Stimulated activated naive CD8-positive, alpha-beta T cell treated with anti-CD3 and anti-CD28 coated beads, Interleukin-15, amount 100 ng/mL, for 72 hours (primary cell): ENCODE measurements around the gene CORO1C.
"Not testable (repeated sequence)": the region's sequence is repeated elsewhere in the genome, so short reads cannot be mapped to it uniquely, and the experiment has no call there.

Source experiments
- ATAC-seq: fragments of 150-1000 bp; cut with Tn5 transposase; 2 replicates; pipeline ENCODE4 v1.10.0; 2021; ENCODE audit warnings: mild to moderate bottlenecking, moderate library complexity
- DNase-seq, 2 donors: peaks; one replicate each; pipeline ENCODE4 v3.0.0; 2021 to 2022
- H3K27ac Mint-ChIP-seq, 2 donors: one replicate each; pipeline ENCODE4 v1.8.0; 2022; ENCODE audit warnings: mild to moderate bottlenecking in 2 of 2, mixed read lengths in 2 of 2, moderate library complexity in 2 of 2
- H3K27me3 Mint-ChIP-seq: one replicate; pipeline ENCODE4 v1.8.0; 2022; ENCODE audit warnings: mixed read lengths
- H3K4me1 Mint-ChIP-seq: one replicate; pipeline ENCODE4 v1.8.0; 2022; ENCODE audit warnings: mild to moderate bottlenecking, mixed read lengths
- H3K4me3 Mint-ChIP-seq, 2 donors: one replicate each; pipeline ENCODE4 v1.8.0; 2022; ENCODE audit warnings: mild to moderate bottlenecking in 2 of 2, mixed read lengths in 2 of 2, moderate library complexity in 1 of 2
- H3K9me3 Mint-ChIP-seq, 2 donors: one replicate each; pipeline ENCODE4 v1.8.0; 2022; ENCODE audit warnings: mixed read lengths in 2 of 2

The CORO1C gene

DNA sequence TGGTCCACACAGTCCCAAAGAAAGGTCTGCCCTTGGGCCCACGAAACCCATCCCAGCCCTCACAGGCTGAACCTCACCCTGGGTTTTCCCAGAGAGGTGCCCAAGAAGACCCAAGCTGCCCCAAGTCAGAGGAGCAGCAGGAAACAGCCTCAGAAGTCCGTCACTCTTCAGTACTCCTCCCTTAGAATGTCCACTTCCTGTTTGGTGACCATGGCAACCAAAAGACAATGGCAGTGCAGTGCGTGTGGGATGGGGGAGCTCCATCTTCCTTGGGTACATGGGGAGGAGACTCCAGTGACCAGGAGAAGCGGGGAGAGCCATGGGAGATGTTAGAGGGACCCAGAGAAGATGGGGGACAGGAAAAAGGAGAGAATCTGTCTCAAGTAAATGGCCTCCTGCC is 108.9 kb downstream of the CORO1C start:
- Mint-ChIP-seq H3K27ac (peak overlapping the region; percentile 93 to 98), H3K27me3 (no peaks in the 10 kb centered on the region), H3K4me3 (peak overlapping the region; percentile 27 to 33), H3K9me3 (peaks cover 0 to 7% of the 10 kb centered on the region in 2 donors), H3K4me1 (peaks cover 74% of the 10 kb centered on the region)
- ATAC-seq (peak; percentile 31), DNase-seq (peak in 1 of 2 donors; percentile 29)

DNA sequence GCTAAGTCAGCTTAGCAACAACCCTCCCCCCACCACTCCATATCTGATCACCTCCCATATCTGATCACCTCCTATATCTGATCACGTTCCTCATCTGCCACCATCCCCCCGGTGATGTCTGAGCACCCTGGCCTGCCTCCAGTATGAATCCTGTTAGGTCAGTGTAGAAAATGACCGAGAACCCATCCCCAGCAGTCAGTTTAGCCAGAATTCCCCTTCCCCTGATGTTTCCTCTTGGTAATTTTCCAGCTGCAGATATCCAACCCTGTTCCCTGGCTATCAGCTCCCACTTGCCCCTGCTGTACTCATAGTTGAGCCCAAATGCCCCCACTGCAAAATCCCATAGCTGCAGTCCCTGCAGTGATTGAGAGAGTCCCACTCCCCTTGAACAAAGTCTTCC is 110.2 kb downstream of the CORO1C start:
- Mint-ChIP-seq H3K27ac (peak overlapping the region in 1 of 2 donors; percentile 21), H3K27me3 (no peaks in the 10 kb centered on the region), H3K4me3 (no peak overlapping the region), H3K9me3 (peaks cover 5 to 14% of the 10 kb centered on the region in 2 donors), H3K4me1 (peaks cover 82% of the 10 kb centered on the region)
- DNase-seq, result no peak
- ATAC-seq, result no peak

DNA sequence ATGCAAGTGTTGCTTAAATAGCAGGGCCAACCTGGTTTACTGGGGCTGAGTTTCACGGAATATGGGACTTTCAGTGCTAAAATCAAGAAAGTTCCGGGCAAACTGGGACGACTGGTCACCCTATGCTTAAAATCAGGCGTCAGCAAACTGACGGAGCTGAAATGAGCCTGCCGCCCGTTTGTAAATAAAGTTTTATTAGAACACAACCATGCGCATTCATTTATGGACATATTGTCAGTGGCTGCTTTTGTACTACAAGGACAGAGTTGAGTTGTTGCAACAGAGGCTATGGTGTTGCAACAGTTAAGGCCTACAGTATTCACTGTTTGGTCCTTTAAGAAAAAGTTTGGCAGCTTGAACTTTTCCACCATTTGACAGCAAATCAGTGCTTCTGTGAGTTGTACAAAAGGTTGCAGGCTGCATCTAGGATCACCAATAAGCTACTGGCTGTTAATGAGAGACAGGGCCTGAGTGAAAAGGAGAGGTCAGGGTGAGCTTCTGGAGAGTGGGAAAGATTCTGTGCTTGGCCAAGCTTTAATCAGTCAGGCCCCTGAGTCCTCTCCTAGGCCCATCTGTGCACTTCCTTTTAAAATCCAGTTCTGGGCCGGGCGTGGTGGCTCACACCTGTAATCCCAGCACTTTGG is 111.0 kb downstream of the CORO1C start:
- H3K27me3 Mint-ChIP-seq, result no peaks in the 10 kb centered on the region
- H3K4me1 Mint-ChIP-seq, result peaks cover 79% of the 10 kb centered on the region
- no peak for ATAC-seq
- H3K4me3 Mint-ChIP-seq, result no peak overlapping the region
- H3K27ac Mint-ChIP-seq, result no peak overlapping the region
- H3K9me3 Mint-ChIP-seq, result peaks cover 6 to 17% of the 10 kb centered on the region in 2 donors
- no peak for DNase-seq

GRCh38 chr12:108619369-108620160 is 111.8 kb downstream of the CORO1C start:
- peaks cover 6 to 17% of the 10 kb centered on the region in 2 donors for H3K9me3 Mint-ChIP-seq
- H3K4me3 Mint-ChIP-seq, result no peak overlapping the region
- H3K27me3 Mint-ChIP-seq, result no peaks in the 10 kb centered on the region
- H3K27ac Mint-ChIP-seq, result peak overlapping the region in 1 of 2 donors; percentile 11
- peaks cover 75% of the 10 kb centered on the region for H3K4me1 Mint-ChIP-seq
- DNase-seq, result no peak
- ATAC-seq, result no peak

- Mint-ChIP-seq H3K9me3 (peaks cover 6 to 17% of the 10 kb centered on the region in 2 donors), H3K27ac (peak overlapping the region; percentile 75 to 92), H3K4me1 (peaks cover 79% of the 10 kb centered on the region)
- DNase-seq, H3K27me3 Mint-ChIP-seq, ATAC-seq, H3K4me3 Mint-ChIP-seq: not testable (repeated sequence)
These were observed 112.4 kb downstream of the CORO1C start for GRCh38 chr12:108618953-108619274.

GRCh38 chr12:108618079-108618952 is 113.0 kb downstream of the CORO1C start:
- H3K4me3 Mint-ChIP-seq, result no peak overlapping the region
- no peak for ATAC-seq

DNA sequence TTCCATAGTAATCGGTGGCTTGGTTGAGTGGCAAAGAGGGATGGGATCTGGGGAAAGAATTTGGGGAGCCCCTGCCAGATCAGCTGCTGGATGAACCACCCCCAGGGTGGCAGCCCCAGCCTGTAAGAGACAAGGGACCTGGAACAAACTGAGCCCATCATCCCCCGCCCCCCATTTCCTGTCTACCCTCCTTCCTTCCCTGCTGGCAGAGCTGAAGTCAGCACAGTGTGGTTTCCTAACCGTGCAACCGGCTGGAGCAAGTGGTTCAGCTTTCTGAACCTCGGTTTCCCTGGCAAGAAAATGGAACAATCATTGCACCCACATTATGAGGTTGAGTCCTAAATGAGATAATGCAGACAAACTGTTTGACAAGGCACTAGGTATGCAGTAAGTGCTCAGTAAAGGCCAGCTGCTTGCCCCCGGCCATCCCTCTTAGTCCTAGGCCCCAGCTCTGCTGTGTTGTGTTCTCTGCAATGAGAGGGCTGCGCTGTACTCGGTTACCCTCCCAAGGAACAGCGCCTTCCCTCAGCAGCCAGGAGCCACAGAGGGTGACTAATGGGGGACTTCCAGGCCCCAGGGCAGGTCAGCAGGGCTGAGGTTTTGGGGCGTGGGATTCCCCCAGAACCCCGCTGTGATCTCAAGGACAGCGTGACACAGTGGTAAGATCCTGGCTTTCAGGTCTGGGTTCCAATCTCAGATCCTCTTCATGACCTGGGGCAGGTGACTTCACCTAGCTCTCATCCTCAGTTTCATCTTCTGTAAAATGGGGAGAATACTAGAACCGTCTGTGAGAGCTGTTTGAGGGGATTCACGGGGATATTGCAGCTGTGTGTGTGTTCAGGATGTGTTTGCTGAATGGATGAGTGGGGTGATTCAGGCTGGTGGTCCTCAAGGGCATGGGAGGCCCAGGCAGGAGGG is 114.1 kb downstream of the CORO1C start:
- ATAC-seq (peak; percentile 96), DNase-seq (peak; percentile 91 to 96)
- H3K27ac Mint-ChIP-seq, result peak overlapping the region; percentile 69 to 85
- H3K27me3 Mint-ChIP-seq, result no peaks in the 10 kb centered on the region
- H3K9me3 Mint-ChIP-seq, result peaks cover 6 to 10% of the 10 kb centered on the region in 2 donors
- peak overlapping the region; percentile 50 to 61 for H3K4me3 Mint-ChIP-seq
- H3K4me1 Mint-ChIP-seq, result peaks cover 78% of the 10 kb centered on the region

More at GRCh38 chr12:108618079-108618952, 113.0 kb downstream of the CORO1C start:
- H3K27me3 Mint-ChIP-seq, result no peaks in the 10 kb centered on the region
- H3K9me3 Mint-ChIP-seq, result peaks cover 6 to 11% of the 10 kb centered on the region in 2 donors
- DNase-seq, result peak; percentile 79 to 81
- H3K27ac Mint-ChIP-seq, result peak overlapping the region; percentile 22 to 75
- H3K4me1 Mint-ChIP-seq, result peaks cover 79% of the 10 kb centered on the region

DNA sequence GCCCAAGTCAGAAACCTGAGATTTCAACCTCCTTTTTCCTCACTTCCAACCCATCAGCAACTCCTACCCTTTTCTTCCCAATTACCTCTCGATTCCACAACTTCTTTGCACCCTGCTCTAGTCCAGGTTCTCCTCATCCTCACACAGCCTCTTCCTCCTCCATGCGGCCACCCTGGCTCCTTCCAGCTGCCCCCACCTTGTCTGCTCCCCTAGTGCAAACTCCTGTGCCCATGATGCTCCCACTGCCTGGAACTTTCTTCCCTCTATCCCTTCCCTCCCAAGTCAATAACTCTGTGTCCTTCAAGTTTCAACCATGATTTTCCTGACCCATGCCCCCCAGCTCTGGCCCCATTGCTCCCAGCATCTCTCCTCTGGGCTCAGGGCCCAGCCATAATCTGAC is 115.0 kb downstream of the CORO1C start:
- H3K27ac Mint-ChIP-seq, result peak overlapping the region; percentile 69 to 85
- H3K27me3 Mint-ChIP-seq, result no peaks in the 10 kb centered on the region
- peaks cover 80% of the 10 kb centered on the region for H3K4me1 Mint-ChIP-seq
- DNase-seq, result no peak
- peak overlapping the region in 1 of 2 donors; percentile 50 for H3K4me3 Mint-ChIP-seq
- peaks cover 6 to 10% of the 10 kb centered on the region in 2 donors for H3K9me3 Mint-ChIP-seq
- no peak for ATAC-seq

- H3K4me1 Mint-ChIP-seq, result peaks cover 76% of the 10 kb centered on the region
- no peak for ATAC-seq
- no peaks in the 10 kb centered on the region for H3K27me3 Mint-ChIP-seq
- no peak overlapping the region for H3K4me3 Mint-ChIP-seq
- DNase-seq, result no peak
- peaks cover 6 to 10% of the 10 kb centered on the region in 2 donors for H3K9me3 Mint-ChIP-seq
- H3K27ac Mint-ChIP-seq, result peak overlapping the region in 1 of 2 donors; percentile 85
These were observed 115.4 kb downstream of the CORO1C start for GRCh38 chr12:108615918-108616317.

DNA sequence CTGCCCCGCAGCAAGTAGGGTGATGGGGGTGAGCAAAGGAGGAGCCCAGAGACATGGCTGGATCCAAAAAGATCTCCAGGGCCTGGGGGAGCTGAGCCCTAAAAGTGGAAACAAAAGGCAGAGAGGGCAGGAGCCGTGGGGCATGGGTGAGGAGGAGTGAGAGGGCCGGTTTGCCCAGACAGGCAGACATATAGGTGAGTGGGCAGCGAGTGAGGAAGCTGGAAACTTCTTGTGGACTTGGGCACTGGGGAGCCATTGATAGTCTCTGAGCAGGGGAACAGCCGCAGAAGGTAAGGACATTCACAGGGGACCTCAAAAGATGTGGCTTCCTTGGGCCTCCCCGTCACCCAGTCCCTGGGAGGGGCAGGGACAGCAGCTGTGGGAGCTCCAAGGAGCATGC is 116.7 kb downstream of the CORO1C start:
- peaks cover 6 to 10% of the 10 kb centered on the region in 2 donors for H3K9me3 Mint-ChIP-seq
- ATAC-seq (no peak), DNase-seq (no peak)
- peak overlapping the region in 1 of 2 donors; percentile 62 for H3K27ac Mint-ChIP-seq
- peaks cover 70% of the 10 kb centered on the region for H3K4me1 Mint-ChIP-seq
- no peak overlapping the region for H3K4me3 Mint-ChIP-seq
- H3K27me3 Mint-ChIP-seq, result no peaks in the 10 kb centered on the region

DNA sequence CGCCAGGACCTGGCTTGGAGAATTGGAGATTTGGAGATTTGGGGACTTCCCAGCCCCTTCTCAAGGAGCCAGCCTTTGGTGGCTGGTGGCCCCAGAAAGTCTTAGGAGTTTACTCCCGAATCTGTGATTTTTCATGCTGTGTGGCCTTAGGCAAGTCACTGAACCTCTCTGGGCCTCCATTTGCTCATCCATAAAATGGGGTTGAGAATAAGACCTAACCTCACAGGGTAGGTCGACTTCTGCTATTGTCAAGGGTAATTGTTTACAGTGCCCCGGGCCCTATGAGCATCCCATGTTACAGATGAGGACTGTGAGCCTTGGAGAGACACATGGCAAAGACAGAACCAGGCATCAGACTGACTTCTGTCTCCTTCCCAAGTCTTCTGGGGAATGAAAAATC is 117.3 kb downstream of the CORO1C start:
- DNase-seq, result no peak
- ATAC-seq, result no peak
- peaks cover 64% of the 10 kb centered on the region for H3K4me1 Mint-ChIP-seq
- H3K27me3 Mint-ChIP-seq, result no peaks in the 10 kb centered on the region
- no peak overlapping the region for H3K4me3 Mint-ChIP-seq
- H3K27ac Mint-ChIP-seq, result peak overlapping the region in 1 of 2 donors; percentile 62
- H3K9me3 Mint-ChIP-seq, result peaks cover 6 to 10% of the 10 kb centered on the region in 2 donors

DNA sequence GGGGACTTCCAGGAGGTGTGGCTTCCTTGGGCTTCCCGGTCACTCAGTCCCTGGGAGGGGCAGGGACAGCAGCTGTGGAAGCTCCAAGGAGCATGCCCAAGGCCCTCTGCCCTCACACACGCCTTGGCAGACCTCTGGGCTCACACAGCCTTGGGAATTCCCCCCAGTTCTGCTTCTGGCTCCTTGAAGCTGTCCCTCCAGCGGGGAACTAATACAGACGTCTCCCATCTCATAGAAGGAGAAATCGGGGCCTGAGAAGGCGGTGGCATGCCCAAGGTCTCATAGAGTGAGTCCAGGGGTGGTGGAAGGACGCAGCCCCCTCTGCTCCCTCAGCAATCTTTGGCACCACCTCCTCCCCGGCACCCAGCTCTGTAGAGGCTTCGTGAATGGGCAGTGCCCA is 117.8 kb downstream of the CORO1C start:
- H3K4me1 Mint-ChIP-seq, result peaks cover 59% of the 10 kb centered on the region

DNA sequence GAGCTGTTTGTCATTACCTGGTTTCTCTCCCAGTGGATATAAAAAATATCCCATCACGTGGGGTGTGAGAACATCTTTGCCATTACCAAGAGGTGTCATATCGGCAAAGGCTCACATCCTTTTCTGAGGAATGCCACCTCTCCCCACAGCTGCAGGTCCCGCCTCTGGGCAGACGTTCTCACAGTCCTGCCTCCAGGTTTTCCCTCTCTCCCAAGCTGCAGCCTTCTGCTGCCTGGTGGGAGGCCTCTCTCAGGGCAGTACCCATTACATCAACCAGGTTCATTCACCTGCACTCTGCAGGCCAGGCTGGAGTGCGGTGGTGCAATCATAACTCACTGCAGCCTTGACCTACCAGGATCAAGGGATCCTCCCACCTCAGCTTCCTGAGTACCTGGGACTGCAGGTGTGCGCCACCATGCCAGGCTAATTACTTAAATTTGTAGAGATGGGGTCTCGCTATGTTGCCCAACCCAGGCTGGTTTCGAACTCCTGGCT is 118.5 kb downstream of the CORO1C start:
- Mint-ChIP-seq H3K27me3 (no peaks in the 10 kb centered on the region), H3K27ac (peak overlapping the region in 1 of 2 donors; percentile 27), H3K4me3 (no peak overlapping the region), H3K4me1 (peaks cover 52% of the 10 kb centered on the region), H3K9me3 (peaks cover 6 to 10% of the 10 kb centered on the region in 2 donors)
- ATAC-seq (no peak), DNase-seq (no peak)

More for the DNA sequence above, 117.8 kb downstream of the CORO1C start:
- ATAC-seq (no peak), DNase-seq (no peak)
- peaks cover 6 to 10% of the 10 kb centered on the region in 2 donors for H3K9me3 Mint-ChIP-seq
- no peaks in the 10 kb centered on the region for H3K27me3 Mint-ChIP-seq
- no peak overlapping the region for H3K27ac Mint-ChIP-seq
- no peak overlapping the region for H3K4me3 Mint-ChIP-seq

- Mint-ChIP-seq H3K27ac (peak overlapping the region in 1 of 2 donors; percentile 27), H3K4me1 (peaks cover 43% of the 10 kb centered on the region), H3K4me3 (no peak overlapping the region), H3K9me3 (peaks cover 6 to 10% of the 10 kb centered on the region in 2 donors), H3K27me3 (no peaks in the 10 kb centered on the region)
- ATAC-seq, result peak; percentile 42
- DNase-seq, result peak; percentile 46 to 57
These were observed 119.4 kb downstream of the CORO1C start for GRCh38 chr12:108611884-108612415.
